OCI-LY7 (cell line): Measurements from ENCODE around the gene CFAP77. TPM values are rescaled to one million over a fixed set of nuclear protein-coding genes. Genes with fewer than 3 reads are reported as not detected.

Source experiments
- BruUV-seq: library from RNA; stranded (reverse); fragments of 400-500 nt; replicated peaks from 2 replicates; lab custom pipeline; 2021; lab: Mats Ljungman, UMichigan
- CTCF ChIA-PET: fragments of 300-600 bp; sonication (Branson Sonifier 250); formaldehyde crosslinking; loops from one replicate; lab custom pipeline; 2022; ENCODE audit warnings: antibody characterized with exemption; ENCODE audit not compliant: unreplicated experiment; lab: Charles Lee
- POLR2A ChIA-PET: fragments of 300-600 bp; sonication (Branson Sonifier 250); formaldehyde crosslinking; loops from one replicate; lab custom pipeline; 2022; ENCODE audit warnings: antibody characterized with exemption; lab: Charles Lee
- DNase-seq: peaks from one replicate; pipeline ENCODE4 v3.0.0-alpha.2; 2015; ENCODE audit warnings: low spot score
- H2AFZ ChIP-seq: fragments of 200-600 bp; sonication (generic), shearing (Covaris generic); 2 replicates; pipeline ENCODE4 v1.6.1; 2014; ENCODE audit warnings: mild to moderate bottlenecking, antibody characterized with exemption, low read length, moderate library complexity
- H3K27ac ChIP-seq: fragments of 200-600 bp; sonication (generic); 2 replicates; pipeline ENCODE4 v1.5.1; 2014; ENCODE audit warnings: mixed run types, low read depth, mild to moderate bottlenecking, moderate library complexity, low read length, inconsistent platforms; ENCODE audit not compliant: poor library complexity, severe bottlenecking
- H3K36me3 ChIP-seq: fragments of 200-600 bp; sonication (generic); 2 replicates; pipeline ENCODE4 v1.6.1; 2014; ENCODE audit warnings: mild to moderate bottlenecking, antibody characterized with exemption, low read length, moderate library complexity, mixed read lengths; ENCODE audit not compliant: insufficient read depth
- H3K4me1 ChIP-seq: fragments of 200-600 bp; sonication (generic); 2 replicates; pipeline ENCODE4 v1.5.1; 2014; ENCODE audit warnings: mild to moderate bottlenecking, low read length; ENCODE audit not compliant: insufficient read depth, poor library complexity, severe bottlenecking
- H3K4me2 ChIP-seq: fragments of 200-600 bp; sonication (generic); 2 replicates; pipeline ENCODE4 v1.6.1; 2014; ENCODE audit warnings: mild to moderate bottlenecking, low read length
- H3K4me3 ChIP-seq: fragments of 200-600 bp; sonication (generic); 2 replicates; pipeline ENCODE4 v1.5.1; 2014; ENCODE audit warnings: mild to moderate bottlenecking, low read depth, low read length; ENCODE audit not compliant: poor library complexity, severe bottlenecking
- H3K79me2 ChIP-seq: fragments of 200-600 bp; sonication (generic); 2 replicates; pipeline ENCODE4 v1.6.1; 2016; ENCODE audit warnings: low read depth, mild to moderate bottlenecking, low read length, moderate library complexity, mixed read lengths; ENCODE audit not compliant: insufficient read depth
- H3K9me2 ChIP-seq: fragments of 200-600 bp; sonication (generic); 2 replicates; pipeline ENCODE4 v1.6.1; 2016; ENCODE audit warnings: mild to moderate bottlenecking, low read length, mixed read lengths; ENCODE audit not compliant: insufficient read depth
- H3K9me3 ChIP-seq: fragments of 200-600 bp; sonication (generic); 2 replicates; pipeline ENCODE4 v1.6.1; 2014; ENCODE audit warnings: mild to moderate bottlenecking, mixed run types, low read length, mixed read lengths
- H4K20me1 ChIP-seq: fragments of 200-600 bp; sonication (generic); 2 replicates; pipeline ENCODE4 v1.6.1; 2014; ENCODE audit warnings: mild to moderate bottlenecking, antibody characterized with exemption, low read length, moderate library complexity, mixed read lengths; ENCODE audit not compliant: insufficient read depth
- EZH2phosphoT487 ChIP-seq: fragments of 200-600 bp; sonication (generic); IDR thresholded peaks from 2 replicates; pipeline ENCODE4 v1.6.1; 2018; ENCODE audit warnings: low read depth, borderline replicate concordance, mild to moderate bottlenecking, mixed run types, antibody characterized with exemption, low read length, moderate library complexity, mixed read lengths
- intact Hi-C: fragments of 100-400 bp; cut with micrococcal nuclease; formaldehyde crosslinking; loops from one replicate; pipeline ENCODE4 v1.10.0; 2022; ENCODE audit not compliant: unreplicated experiment
- total RNA-seq, 2 experiments: library from RNA; depleted of rRNA in 1 of 2; stranded (reverse); fragments of >200 nt in 1 of 2; shearing (Covaris generic) in 1 of 2; gene quantifications; 2 replicates each; pipeline ENCODE4 v1.2.3, GENCODE V29; 2014 to 2022
- TF ChIP-seq, protein P1 (sequence below): fragments of 200-600 bp; sonication (generic); conservative IDR thresholded peaks from 2 replicates; pipeline ENCODE4 v1.5.1; 2014; ENCODE audit warnings: mild to moderate bottlenecking, antibody characterized with exemption, low read length, moderate library complexity, mixed read lengths

CFAP77 gene
- total RNA-seq, 2 experiments from 2014 or later = not detected

- Histone ChIP-seq H3K79me2 (no peaks in the 10 kb centered on the region), H3K27ac (no peak overlapping the region), H2AFZ (no peak overlapping the region), H3K9me2 (no peaks in the 10 kb centered on the region), H3K4me3 (no peak overlapping the region), H4K20me1 (no peaks in the 10 kb centered on the region), H3K4me2 (no peak overlapping the region), H3K4me1 (no peaks in the 10 kb centered on the region), H3K9me3 (no peaks in the 10 kb centered on the region), H3K36me3 (no peaks in the 10 kb centered on the region)
- intact Hi-C loops = no loop called here
- ChIA-PET POLR2A (interaction anchor here (0.7 kb wide), 2 partner anchors 15 to 1601 kb away, joined by 3 read pairs; no protein-coding TSS in a partner anchor), CTCF (no interaction called here)
- TF ChIP-seq, protein P1, sequence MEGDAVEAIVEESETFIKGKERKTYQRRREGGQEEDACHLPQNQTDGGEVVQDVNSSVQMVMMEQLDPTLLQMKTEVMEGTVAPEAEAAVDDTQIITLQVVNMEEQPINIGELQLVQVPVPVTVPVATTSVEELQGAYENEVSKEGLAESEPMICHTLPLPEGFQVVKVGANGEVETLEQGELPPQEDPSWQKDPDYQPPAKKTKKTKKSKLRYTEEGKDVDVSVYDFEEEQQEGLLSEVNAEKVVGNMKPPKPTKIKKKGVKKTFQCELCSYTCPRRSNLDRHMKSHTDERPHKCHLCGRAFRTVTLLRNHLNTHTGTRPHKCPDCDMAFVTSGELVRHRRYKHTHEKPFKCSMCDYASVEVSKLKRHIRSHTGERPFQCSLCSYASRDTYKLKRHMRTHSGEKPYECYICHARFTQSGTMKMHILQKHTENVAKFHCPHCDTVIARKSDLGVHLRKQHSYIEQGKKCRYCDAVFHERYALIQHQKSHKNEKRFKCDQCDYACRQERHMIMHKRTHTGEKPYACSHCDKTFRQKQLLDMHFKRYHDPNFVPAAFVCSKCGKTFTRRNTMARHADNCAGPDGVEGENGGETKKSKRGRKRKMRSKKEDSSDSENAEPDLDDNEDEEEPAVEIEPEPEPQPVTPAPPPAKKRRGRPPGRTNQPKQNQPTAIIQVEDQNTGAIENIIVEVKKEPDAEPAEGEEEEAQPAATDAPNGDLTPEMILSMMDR = no peak
- TF ChIP-seq EZH2phosphoT487 = no peak
- BruUV-seq = no TSS peak
- no peak for DNase-seq
These were observed 75.4 kb downstream of the CFAP77 start for GRCh38 chr9:132485393-132485792.

GRCh38 chr9:132486706-132487350 is 76.8 kb downstream of the CFAP77 start:
- no TSS peak for BruUV-seq
- Histone ChIP-seq H3K36me3 (no peaks in the 10 kb centered on the region), H3K4me3 (no peak overlapping the region), H3K79me2 (no peaks in the 10 kb centered on the region), H2AFZ (no peak overlapping the region), H4K20me1 (no peaks in the 10 kb centered on the region), H3K9me2 (no peaks in the 10 kb centered on the region), H3K4me2 (no peak overlapping the region), H3K4me1 (no peaks in the 10 kb centered on the region), H3K9me3 (no peaks in the 10 kb centered on the region), H3K27ac (no peak overlapping the region)
- DNase-seq = no peak
- intact Hi-C loops = no loop called here
- ChIA-PET POLR2A (no interaction called here), CTCF (no interaction called here)
- TF ChIP-seq, protein P1 = no peak
- no peak for TF ChIP-seq EZH2phosphoT487

GRCh38 chr9:132487351-132487791 is 77.4 kb downstream of the CFAP77 start:
- no peak for DNase-seq
- TF ChIP-seq EZH2phosphoT487 = no peak
- TF ChIP-seq, protein P1 = no peak
- Histone ChIP-seq H3K36me3 (no peaks in the 10 kb centered on the region), H2AFZ (no peak overlapping the region), H3K9me3 (no peaks in the 10 kb centered on the region), H3K4me3 (no peak overlapping the region), H3K9me2 (no peaks in the 10 kb centered on the region), H3K4me1 (no peaks in the 10 kb centered on the region), H3K79me2 (no peaks in the 10 kb centered on the region), H3K27ac (no peak overlapping the region), H3K4me2 (no peak overlapping the region), H4K20me1 (no peaks in the 10 kb centered on the region)
- POLR2A ChIA-PET = no interaction called here
- no TSS peak for BruUV-seq
- CTCF ChIA-PET = no interaction called here
- intact Hi-C loops = no loop called here
